HL-60/S4 (cell line): ENCODE measurements around the gene SPATA1.
"Not testable (repeated sequence)": the region's sequence is repeated elsewhere in the genome, so short reads cannot be mapped to it uniquely, and the experiment has no call there.

Source experiments
- in situ Hi-C: fragments of 300-500 bp; cut with MboI; formaldehyde crosslinking; loops from 2 replicates; pipeline ENCODE4 v1.14.3; 2022; ENCODE audit warnings: low sequenced_read_pairs

Gene SPATA1

DNA sequence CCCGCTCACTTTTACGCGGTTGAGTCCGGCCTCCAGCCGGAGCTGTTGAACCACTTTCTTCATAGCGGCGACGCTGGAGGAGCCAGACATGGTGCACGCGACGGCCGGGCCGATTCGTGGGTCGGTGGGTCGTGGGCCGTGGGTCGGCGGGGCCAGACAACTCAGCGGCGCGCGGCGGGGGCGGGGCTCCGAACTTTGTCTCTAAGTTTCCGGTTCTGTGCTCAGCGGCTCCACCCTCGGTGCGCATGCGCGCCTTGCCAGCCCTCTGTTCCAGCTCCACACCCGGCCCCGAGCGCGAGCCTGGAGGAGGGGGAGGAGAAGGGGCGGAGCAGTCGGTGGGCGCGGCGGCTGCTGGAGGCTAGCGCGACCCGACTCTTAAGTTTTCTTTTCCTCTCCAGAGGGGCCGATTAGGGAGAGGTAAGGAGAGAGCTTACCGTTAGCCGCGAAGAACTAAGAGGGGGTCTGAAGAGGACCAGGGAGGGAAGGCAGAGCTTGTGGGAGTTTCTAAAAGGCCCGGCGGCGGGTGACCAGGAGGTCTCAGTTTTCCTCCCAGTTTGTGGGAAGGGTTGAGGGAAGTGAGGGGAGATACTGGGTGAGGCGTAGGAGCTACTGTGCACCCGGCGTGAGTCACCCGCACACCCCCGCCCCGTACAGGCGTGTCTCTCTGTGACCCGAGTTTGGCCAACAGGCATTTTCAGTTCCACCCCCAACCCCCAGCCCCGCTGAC lies at the start of gene SPATA1, which contains the start of gene GNG5:
SPATA1 (plus strand) TSS at position 385 of the 727 bp plus-strand sequence. CDS start 9,974 bp downstream, outside the sequence.
GNG5 (minus strand) TSS at position 580 of the 727 bp plus-strand sequence; CDS start at position 90, 490 bp downstream.
- in situ Hi-C loops: no loop called here

GRCh38 chr1:84462118-84462517 lies 44.1 kb upstream of the SPATA1 start:
- in situ Hi-C loops: no loop called here

DNA sequence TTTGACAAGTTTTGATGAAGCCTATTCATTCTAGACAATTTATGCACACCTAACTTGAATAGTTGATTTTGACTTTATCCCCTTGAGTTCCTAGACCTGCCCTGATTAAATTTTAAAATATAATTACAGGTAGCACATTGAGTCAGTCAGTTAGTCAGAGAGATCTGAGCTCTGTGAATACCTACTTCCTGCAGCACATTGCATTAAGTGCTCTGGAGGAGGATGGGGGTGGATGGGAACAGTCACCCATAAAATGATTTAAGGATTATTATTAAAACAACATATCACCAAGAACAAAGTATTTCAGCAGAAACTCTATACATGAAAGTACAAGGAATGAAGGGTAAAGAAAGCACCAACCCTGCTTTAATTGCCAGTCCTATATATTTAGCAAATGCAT lies 38.9 kb upstream of the SPATA1 start:
- in situ Hi-C loops: no loop called here

- in situ Hi-C loops: no loop called here
Observed at GRCh38 chr1:84476225-84476624, 30.0 kb upstream of the SPATA1 start.

DNA sequence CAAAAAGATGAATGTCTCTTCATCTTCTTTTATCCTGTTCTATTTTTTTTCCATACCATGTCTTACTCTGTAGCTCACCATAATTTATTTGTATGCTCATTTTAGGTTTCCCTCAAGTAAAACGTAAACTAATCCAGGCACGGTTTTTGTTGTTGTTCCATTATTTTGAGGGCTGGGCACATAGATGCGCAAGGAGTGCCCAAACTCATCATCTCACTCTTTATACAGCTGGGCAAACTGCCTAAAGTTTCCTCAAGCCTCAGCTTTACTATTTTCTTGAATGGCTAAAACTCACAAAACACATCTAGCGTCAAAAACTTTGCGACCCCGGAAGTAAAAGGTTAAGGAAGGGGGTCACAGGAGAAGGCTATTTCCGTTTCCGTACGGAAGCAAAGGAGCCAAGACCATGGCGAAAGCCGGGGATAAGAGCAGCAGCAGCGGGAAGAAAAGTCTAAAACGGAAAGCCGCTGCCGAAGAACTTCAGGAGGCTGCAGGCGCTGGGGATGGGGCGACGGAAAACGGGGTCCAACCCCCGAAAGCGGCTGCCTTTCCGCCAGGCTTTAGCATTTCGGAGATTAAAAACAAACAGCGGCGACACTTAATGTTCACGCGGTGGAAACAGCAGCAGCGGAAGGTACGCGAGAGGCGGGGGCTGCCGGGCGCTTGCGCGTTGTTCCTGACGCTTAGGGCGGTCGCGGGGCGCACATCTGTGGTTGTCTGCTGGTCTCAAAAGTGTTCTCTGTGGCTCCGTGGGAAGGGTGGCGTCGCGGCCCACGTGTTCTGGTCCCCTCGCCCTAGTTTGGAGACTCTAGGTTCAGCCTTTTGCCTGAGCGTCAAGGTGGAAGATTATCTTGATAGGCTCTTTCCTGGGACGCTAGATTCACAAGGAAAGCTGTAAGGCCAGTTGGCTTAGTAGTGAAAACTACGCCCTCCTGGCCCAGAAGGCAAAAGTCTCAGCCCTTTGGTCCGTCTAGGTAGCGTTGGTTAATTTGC lies 27.0 kb upstream of the SPATA1 start, which contains the start of gene RPF1:
RPF1 (plus strand) TSS at position 391 of the 993 bp plus-strand sequence; CDS start at position 407, 16 bp downstream.
- in situ Hi-C loops: no loop called here

DNA sequence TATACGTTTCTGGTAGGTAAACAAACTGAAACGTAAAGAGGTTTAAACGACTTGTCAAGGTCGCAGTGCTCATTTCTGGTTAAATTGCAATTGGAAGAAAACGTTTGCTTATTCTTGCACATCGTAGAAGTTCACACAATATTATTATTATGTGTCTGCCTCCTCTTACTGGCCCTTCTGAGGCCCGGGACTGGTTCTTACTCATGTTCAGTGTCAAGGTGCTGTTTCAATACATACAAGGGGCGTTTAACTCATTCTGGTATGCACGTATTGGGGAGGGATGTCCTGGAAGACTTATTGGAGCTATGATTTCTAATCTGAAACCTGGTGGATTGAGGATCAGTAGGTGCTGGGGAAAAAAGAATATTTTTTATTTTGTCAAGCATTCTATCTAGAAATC lies 26.2 kb upstream of the SPATA1 start:
- in situ Hi-C loops: no loop called here

DNA sequence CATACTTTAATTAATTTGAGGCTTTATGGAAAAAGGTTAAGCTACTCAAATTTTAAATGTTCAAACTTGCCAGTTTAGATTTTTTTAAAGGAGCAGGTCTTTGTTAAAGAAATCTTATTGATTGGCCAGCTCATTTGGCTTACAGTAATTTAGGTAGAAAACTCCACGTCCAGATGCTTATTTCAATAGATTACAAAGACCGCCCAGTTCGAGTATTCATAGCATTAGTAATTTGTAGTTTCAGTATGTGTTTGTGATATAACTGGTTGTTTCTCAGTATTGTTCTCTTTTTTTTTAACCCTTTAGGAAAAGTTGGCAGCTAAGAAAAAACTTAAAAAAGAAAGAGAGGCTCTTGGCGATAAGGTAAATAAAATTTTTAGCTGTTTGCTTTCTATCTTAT lies 25.5 kb upstream of the SPATA1 start:
- in situ Hi-C loops: no loop called here

DNA sequence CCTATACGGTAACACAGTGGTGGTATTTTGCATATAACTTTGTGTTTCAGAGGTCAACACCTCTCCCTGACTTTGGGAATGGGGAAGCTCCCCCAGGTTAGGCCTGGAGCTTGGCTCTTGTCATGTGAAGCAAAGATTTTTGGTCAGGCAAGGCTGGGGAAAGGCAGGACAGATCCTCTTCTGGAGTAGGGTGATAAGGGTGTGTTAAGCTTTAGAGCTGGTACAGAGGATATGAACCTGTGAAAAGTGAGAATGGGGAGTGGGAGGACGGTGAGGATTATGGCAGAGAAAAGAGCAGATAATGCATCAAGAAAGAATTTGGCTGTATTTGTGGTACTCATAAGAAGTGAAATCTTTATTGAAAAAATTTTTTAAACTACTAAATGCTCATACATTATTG lies 24.9 kb upstream of the SPATA1 start:
- in situ Hi-C loops: no loop called here

- in situ Hi-C loops: no loop called here
Observed at GRCh38 chr1:84488107-84488506, 18.1 kb upstream of the SPATA1 start.

DNA sequence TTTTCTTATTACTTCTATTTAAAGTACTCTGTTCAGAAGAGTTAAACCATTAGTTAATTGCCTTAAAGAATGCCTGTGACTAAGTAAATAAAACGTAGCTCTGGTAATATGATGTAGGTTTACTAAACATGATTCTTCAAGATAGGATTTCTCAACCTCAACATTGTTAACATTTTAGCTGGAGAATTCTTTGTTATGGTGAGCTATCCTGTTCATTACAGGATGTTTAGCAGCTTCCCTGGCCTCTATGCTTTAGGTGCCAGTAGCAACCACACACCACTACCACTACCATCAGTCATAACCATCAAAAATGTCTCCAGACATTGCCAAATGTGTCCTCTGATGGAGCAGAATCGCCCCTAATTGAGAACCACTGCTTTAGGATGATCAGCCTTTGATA lies 16.4 kb upstream of the SPATA1 start:
- in situ Hi-C loops: no loop called here

- in situ Hi-C loops: no loop called here
Observed at GRCh38 chr1:84492726-84493125, 13.5 kb upstream of the SPATA1 start.

DNA sequence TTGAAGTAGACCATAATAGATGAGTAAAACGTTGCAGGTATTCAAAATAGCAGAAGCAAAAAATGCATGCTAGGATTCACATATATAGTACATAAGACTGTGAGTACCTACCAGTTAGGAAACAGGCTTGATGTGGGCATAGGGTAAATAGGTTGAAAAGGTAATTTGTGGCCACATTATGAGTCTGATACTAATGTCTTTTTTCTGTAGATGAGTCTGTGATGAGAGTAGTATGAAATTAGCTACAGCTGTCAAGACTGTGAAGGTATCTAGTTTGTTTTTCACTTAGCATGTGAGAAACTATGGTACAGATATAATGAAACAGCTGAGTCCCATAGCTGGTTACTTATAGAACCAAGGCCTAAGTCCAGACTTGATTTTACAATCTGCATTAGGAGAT lies 12.4 kb upstream of the SPATA1 start:
- in situ Hi-C loops: no loop called here

GRCh38 chr1:84496498-84496897 lies 9.7 kb upstream of the SPATA1 start:
- in situ Hi-C loops: no loop called here

DNA sequence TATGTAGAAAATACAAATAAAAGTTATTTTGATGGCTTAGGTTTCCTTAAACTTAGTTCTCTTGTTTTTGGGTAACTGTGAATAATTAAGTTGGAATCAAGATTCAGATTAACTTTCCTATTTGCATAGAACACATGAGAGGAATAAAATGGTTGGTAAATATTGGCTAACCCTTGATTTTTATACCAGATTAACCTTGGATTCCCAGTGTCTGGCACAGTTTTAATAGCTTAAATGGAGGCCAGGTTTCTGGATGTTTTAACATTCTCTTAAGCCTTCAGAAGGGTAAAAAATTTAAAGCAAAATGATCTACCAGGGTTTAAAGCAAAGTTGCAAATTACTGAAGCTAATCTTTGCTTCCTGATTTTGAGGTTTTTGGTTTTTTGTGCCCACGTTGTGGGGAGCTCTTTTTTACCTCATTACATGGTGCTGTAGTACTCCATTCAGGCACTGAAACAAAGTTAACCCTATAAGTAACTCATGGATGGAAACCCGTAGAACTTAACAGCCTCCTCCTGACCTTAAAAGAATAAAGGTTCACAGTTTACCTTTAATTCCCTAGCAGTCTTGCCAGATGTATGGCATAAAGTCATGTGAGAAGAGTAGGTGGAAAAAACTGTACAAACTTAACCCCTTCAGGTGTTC lies 8.4 kb upstream of the SPATA1 start:
- in situ Hi-C loops: no loop called here

GRCh38 chr1:84502927-84503326 lies 3.3 kb upstream of the SPATA1 start:
- in situ Hi-C loops: no loop called here

GRCh38 chr1:84504580-84505492 lies 1.4 kb upstream of the SPATA1 start:
- in situ Hi-C loops: no loop called here

- in situ Hi-C loops: no loop called here
Observed at GRCh38 chr1:84505493-84506001, 639 bp upstream of the SPATA1 start.

DNA sequence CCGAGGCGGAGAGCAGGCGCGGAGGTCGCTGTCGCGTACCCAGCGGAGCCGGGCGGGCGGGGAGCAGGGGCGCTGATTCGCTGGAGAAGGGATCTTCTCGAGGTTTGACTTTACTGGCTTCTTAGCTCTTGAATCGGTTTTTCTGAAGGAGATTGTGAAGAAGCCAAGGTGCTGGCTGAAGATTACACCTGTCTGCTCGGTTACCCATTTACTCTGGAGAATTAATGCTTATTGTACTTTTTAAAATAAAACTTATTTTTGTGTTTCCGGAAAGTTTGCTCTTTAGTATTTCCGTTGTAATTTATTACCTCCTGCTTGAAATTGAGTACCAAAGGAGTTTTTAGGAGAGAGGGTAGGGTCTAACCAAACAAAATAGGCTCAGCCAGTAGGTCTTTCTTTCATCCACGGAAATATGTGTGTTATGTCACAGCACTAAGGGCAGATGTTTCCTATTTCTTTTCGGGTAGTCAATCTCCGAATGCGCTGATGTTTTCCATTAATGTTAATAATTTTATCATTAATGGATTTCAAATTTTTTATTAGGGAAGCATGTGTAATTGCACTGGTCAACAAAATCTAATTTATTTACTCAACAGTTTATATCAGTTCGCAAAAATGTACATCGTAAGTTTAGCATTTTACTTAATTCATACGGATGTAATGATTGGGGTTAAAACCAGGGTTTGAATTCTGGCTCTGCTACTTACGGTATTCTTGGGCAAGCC lies 705 bp downstream of the SPATA1 start:
- in situ Hi-C loops: no loop called here

GRCh38 chr1:84507887-84508286 lies 1.7 kb downstream of the SPATA1 start:
- in situ Hi-C loops: not testable (repeated sequence)
